Activated naive CD8-positive, alpha-beta T cell treated with anti-CD3 and anti-CD28 coated beads, Interleukin-2, amount 50 U/mL, for 16 hours (primary cell): ENCODE results near the gene OR52B2.

Experiments
- DNase-seq: peaks from one replicate; pipeline ENCODE4 v3.0.0-alpha.2; 2020; ENCODE audit warnings: low read depth, low spot score

OR52B2 gene

GRCh38 chr11:6170226-6170625, at the start of gene OR52B2:
OR52B2 (minus strand) TSS chr11:6170326; CDS start chr11:6170326, 0 bp downstream.
- no peak for DNase-seq

GRCh38 chr11:6219359-6219758, 49.2 kb upstream of the OR52B2 start:
- DNase-seq, result no peak

- DNase-seq, result no peak
Observed at GRCh38 chr11:6217722-6218121, 47.6 kb upstream of the OR52B2 start.

GRCh38 chr11:6216501-6216900, 46.4 kb upstream of the OR52B2 start:
- no peak for DNase-seq

- DNase-seq, result no peak
Observed at GRCh38 chr11:6214530-6214929, 44.4 kb upstream of the OR52B2 start.

DNA sequence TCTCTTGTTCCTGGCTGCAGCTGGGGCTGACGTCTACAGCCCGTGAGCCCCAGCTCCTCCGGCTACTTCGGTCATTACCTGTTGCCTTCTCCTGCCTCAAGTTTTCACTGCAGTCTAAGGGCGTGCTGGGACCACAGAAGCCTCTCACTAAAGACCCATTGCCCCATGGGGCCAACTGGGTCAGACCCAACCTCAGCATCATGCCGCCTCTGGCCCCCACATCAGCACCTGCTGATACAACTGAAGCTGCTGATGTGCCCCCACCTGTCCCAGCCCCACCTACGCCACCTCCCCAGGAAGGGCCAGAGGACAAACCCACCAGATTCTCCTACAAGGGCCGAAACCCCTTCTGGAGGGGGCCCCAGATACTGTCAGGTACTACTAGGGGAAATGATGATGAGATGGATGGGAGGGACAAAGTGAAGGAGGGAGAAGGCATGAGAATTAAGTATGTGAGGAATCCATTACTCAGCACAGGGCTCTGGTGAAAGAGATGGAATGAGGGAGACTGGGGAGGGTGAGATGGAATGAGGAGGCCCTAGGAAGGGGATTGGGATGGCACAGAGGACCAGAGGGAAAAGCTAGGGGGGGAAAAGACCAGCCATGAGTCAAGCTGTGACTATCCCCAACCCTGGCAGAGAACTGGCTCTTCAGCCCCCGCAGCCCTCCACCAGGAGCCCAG, 40.3 kb upstream of the OR52B2 start:
- DNase-seq, result no peak

DNA sequence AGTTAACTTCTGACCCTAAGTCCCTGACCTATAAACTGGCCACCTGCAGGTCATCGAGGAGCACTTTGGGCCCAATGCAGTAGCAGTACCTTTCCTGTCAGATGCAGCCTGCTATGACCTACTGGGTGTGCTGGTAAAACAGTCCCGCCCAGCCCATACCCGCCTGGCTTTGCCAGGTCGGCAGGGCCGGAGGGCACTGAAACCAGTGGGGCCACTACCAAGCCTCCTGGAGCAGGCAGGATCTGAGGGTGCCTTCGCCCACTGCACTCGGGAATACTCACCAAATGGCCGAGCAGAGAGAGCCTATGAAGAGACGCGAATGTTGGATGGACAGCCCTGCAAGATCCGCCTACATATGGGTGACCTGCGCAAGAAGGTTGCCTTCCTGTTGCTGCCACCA, 39.7 kb upstream of the OR52B2 start:
- no peak for DNase-seq

- DNase-seq, result no peak
Observed at GRCh38 chr11:6206456-6207180, 36.5 kb upstream of the OR52B2 start.

DNA sequence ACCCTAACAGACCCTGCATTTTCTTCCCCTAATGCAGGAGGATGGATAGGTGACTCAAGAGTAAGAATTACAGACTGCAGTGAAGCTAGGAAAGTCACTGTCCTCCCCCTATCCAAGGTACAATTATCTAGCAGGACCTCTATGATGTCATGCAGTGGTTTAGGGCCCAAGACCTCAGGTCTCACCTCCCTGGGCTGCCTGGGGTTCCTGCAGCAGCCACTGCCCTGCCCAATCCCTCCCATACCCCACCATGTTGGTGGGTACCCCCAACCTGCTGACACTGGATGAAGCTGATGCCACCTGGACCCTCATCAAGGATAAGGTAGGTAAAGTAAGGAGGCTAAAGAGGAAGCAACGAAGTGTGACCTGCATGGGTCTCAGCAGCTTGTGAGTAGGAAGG, 35.2 kb upstream of the OR52B2 start, which contains the start of gene C11orf42:
Gene C11orf42 (plus strand): TSS at position 192 of the 400 bp plus-strand sequence. CDS start 59 bp downstream, at position 251.
- no peak for DNase-seq

DNA sequence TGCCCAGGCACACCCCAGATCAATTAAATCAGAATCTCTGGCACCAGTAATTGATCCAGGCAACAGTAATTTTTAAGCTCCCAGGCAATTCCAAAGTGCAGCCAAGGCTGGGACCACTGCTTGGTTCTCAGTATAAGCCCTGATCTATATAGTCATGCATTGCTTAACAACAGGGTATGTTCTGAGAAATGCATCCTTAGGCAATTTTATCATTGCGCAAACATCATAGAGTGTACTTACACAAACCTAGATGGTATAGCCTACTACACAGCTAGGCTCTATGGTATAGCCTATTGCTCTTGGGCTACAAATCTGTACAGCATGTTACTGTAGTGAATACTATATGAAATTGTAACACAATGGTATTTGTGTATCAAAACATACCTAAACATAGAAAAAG, 34.6 kb upstream of the OR52B2 start:
- no peak for DNase-seq

GRCh38 chr11:6203327-6203726, 33.2 kb upstream of the OR52B2 start:
- DNase-seq, result no peak

GRCh38 chr11:6202041-6202440, 31.9 kb upstream of the OR52B2 start:
- no peak for DNase-seq

DNA sequence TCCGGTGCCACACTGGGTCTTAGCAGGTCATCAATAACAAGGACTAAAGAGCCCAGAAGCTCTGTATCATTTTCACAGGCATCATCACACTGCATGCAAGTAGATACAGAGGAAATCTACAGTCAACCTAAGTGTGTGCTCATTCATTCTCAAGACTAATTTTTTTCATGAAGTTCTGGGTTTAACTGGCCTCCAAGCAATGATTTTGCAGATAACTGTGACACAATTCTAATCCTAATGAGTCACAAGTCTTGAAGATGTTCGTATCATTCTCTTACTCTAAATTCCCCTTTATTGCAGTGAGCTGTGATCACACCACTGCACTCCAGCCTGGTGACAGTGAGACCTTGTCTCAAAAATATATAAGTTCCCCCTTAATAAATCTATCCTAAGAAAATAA, 31.4 kb upstream of the OR52B2 start:
- no peak for DNase-seq

DNA sequence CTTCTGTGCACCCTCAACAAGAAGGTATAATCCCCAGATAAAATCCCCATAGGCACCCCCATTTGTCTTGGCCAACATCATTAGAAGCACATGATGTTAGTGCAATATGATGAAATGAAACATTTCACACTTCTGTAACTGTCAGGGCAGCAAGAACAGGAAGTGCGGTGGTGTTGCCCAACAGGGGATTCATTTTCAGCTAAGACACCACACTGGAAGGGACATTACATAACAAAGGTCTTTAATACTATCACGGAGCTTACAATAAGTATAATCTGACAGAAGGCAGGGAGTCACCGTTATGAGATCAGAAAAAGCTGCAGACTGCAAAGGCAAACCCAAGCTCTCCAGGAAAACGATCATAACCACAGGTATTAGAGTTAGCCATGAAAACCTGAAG, 30.8 kb upstream of the OR52B2 start:
- DNase-seq, result no peak

- no peak for DNase-seq
Observed at GRCh38 chr11:6199174-6199810, 29.2 kb upstream of the OR52B2 start, which contains the start of gene OR52W1. OR52W1 (plus strand) TSS chr11:6199224; CDS start chr11:6199224, 0 bp downstream.

- no peak for DNase-seq
Observed at GRCh38 chr11:6197466-6198200, 27.5 kb upstream of the OR52B2 start.

GRCh38 chr11:6196396-6196795, 26.3 kb upstream of the OR52B2 start:
- DNase-seq, result no peak

GRCh38 chr11:6194065-6194581, 24.0 kb upstream of the OR52B2 start:
- DNase-seq, result no peak

DNA sequence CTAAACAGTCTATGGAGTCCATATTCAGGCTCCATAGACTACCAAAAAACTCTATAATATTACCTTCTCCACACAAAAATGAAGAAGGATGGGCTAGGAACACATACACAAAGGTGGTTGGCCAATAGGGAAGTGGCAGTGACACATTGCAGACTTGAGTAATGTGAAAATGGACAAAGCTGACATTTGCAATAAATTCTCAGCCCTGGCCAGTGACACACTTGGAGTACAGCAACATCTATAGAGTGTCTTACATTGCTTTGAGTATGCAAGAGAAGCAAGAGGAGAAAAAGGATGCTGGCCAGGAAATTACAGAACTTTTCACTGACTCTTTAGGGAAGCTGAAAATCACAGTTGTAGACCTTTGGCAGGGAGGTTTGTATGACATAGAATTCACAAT, 21.6 kb upstream of the OR52B2 start:
- no peak for DNase-seq

DNA sequence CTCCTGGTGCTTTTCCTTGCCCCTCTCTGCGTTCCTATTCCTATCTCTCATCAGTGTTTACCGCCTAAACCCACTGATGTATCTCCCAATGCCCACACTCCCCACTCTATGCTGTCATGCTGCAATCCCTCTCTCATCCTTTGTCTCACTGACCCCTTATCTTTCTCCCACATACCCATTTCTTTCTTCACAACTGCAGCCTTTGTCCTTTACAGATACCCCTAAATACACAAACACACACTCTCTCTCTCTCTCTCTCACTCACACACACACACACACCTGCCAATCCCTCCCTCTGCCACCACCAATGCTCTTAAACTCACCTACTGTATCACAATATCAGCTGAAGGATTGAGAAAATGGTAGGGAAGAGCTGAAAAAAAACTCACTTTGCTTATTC, 5.3 kb upstream of the OR52B2 start:
- no peak for DNase-seq

DNA sequence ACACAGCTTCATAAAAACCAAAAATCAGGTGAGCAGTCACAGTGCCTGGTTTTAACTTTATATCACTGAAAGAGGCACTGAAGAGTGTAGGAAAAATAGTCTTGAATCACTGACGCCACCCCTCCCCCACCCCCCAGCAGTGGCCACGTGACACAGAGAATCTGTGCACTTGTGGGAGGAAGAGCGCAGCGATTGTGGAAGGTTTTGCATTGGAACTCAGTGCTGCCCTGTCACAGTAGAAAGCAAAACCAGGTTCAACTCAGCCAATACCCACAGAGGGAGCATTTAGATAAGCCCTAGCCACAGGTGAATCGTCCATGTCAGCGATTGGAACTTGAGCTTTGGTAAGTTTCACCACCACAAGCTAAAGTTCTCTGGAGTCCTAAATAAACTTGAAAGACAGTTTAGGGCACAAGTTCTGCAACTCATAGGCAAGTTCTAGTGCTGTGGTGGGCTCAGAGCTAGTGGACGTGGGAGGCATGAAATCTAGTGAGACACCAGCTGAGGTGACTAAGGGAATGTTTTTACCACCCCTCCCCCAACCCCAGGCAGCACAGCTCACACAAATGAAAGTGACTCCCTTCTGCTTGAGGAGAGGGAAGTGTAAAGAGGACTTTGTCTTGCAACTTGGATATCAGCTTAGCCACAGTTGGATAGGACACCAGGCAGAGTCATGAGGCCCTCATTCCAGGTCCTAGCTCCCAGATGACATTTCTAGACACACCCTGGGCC, 13.3 kb downstream of the OR52B2 start:
- no peak for DNase-seq
